Glomerular visceral epithelial cell (primary cell): ENCODE data around the gene ARHGAP24.
"Not testable (repeated sequence)": the region's sequence is repeated elsewhere in the genome, so short reads cannot be mapped to it uniquely, and the experiment has no call there.

Source experiments
- DNase-seq: peaks from one replicate; pipeline ENCODE4 v3.0.0-alpha.2; 2016; ENCODE audit errors: extremely low spot score

The ARHGAP24 gene

DNA sequence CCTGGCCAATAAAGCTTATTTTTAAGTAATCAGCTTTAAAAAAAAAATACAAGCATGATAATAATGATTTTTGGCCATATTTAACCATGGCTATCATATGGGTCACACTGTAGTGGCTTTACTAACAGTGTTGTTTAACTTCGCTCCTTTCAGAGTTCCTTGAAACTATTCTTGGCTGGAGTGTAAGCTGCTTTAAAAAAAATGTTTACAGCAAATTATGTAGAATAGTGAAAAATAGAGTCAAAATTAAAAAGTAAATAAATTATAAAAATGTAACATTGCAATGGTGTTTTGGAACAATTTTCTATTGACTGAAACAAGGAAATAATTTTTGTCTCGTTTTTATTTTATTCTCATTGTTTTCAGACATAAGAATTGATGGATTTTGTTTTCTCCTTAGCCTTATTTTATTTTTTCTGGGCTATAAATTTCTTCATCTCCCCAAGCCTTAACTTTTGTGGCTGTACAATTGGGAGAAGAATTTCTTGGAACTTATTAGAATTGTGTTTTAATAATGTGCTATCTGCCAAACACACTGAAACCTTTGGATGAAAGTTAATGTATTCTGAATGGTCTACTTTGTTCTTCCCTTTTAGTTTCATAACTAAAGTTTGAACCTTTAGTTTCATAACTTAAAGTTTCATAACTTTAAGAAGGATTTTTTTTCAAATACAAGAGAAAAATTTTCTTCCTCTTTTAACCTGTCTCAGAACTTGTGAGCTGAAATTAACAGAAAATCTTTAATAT is 182.0 kb downstream of the ARHGAP24 start:
- no peak for DNase-seq

DNA sequence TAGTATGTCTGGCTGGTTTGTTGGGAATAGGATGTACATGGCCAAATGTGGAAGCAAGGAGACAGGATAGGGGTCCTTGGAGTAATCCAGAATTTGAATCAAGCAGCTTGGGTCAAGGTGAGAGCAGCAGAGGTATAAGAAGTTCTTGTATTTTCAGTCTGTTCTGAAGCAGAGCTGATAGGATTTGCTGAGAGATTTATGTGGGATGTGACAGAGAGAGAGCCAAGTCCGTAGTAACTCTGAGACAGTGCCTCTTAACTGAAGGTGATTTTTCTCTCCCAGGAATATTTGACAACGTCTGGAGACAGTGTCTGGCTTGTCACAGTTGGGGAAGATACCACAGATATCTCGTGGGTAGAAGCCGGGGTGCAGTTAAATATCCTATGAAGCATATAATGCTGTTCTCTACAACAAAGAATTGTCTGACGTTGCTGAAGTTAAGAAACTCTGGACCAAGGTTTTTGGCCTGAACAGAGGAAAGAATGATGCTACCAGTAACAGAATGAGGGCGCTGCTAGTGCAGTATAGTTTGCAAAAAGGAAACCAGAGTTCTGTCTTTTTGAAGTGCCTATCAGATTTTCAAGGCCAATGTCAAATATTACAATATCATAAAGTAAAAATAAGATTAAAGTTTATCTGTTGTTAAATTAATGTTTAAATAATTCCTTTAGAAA is 184.0 kb downstream of the ARHGAP24 start:
- DNase-seq = no peak

DNA sequence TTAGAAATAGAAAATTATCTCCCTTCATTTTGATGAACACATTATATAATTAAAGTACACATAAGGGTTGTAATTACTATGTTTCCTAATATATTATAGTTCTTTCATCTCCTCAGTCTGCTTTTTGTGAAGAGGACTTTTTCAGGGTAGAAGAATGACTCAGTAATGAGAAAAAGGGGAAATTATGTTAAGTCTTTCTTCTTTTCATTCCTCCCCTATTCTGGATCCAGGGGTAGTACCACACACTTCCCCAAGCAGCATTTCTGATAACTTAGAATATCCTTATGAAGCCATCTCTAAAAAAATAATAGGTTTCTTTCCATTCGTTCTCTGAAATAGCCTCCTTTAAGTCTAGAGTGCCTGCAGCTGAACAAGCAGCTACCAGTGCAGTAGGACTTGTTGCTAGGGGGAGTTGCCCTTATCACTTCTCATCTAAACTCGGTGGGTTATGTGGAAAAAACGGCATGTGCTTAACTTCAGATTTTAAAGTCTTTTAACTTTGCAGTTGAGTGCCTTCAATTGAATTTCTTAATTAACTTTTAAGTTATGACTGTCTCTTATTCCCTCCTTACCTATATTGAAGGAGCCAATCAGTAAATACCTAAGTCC is 184.8 kb downstream of the ARHGAP24 start:
- no peak for DNase-seq

- not testable (repeated sequence) for DNase-seq
These were observed 191.7 kb downstream of the ARHGAP24 start for GRCh38 chr4:85666625-85667024.

- no peak for DNase-seq
These were observed 194.3 kb downstream of the ARHGAP24 start for GRCh38 chr4:85669204-85669603.

DNA sequence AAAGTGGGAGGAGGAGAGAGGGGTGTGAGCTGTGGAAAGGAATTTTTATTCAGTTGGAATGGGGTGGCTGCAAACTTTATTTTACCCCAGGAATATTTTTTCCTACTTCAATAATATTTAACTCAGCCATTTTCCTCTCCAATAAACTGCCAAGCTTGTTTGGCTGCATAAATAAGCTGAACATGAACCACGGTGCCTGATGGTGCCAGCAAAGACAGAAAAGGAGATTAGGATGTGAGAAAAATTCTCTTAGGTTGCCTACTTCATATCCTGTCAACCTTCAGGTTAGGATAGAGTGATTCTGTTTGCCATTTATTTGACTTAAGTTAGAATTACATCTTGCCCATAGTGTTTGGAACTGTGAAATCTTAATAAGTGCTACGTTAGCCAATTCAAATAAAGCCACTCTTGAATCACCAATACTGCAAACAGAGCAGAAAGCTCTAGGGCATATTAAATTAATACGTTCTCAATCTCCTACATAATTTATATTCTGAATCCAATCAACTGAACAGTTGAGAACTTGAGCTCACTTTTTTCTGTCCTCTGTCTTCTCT is 195.1 kb downstream of the ARHGAP24 start:
- no peak for DNase-seq

DNA sequence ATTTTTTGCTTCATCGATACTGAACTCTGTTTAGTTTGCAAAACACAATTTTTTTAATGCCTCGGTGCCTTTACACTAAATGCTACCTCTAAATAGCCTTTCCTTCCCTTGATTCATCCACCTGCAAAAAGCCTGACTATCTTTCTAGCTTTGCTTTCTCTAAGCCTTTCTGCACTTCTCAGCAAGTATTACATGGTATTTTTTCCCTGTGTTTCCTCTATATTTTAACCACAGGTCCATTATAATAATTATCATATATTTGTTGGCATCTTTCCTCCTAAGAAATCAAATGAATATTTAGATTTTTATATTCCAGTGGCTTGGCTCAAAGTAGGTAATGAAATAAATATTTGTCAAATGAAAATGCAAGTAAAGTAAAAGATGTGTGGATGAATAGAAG is 196.2 kb downstream of the ARHGAP24 start:
- no peak for DNase-seq

GRCh38 chr4:85672116-85672515 is 197.2 kb downstream of the ARHGAP24 start:
- DNase-seq = no peak

DNA sequence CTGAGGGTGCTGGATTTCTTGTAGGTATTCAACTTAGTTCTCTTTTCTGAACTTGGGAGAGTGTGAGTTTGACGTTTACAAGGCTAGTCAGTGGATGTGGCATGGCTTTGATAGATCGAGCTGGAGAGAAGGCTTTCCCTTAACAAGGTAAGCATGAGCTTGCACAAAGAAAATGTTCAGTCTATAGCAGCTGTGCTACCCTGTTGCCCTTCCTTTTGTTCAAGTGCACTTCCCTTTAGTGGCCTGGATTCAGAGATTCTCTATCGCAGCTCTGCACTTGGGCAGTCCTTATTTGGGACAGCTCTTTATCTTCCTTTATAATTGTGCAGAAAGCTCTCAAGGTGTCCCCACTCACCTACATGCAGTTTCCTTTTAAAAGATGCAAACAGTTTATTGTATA is 198.0 kb downstream of the ARHGAP24 start:
- DNase-seq = no peak

DNA sequence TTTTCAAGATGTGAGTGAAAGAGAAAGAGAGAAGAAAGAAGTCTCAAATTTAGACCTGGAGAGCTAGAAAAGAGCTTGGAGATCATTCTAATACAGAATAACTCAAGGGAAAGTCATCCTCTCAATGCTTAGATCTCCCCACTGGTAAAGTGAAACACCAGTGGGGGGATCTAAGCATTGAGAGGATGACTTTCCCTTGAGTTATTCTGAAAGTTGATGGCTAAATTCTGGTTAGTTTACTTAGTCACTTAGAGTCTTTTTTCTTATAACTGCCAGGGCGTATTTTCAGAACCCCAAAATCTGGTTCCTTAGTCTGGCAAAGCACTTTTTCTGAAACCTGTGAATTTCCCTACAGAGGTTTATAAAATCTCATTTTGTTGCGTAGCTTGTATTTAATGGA is 198.6 kb downstream of the ARHGAP24 start:
- DNase-seq = no peak

DNA sequence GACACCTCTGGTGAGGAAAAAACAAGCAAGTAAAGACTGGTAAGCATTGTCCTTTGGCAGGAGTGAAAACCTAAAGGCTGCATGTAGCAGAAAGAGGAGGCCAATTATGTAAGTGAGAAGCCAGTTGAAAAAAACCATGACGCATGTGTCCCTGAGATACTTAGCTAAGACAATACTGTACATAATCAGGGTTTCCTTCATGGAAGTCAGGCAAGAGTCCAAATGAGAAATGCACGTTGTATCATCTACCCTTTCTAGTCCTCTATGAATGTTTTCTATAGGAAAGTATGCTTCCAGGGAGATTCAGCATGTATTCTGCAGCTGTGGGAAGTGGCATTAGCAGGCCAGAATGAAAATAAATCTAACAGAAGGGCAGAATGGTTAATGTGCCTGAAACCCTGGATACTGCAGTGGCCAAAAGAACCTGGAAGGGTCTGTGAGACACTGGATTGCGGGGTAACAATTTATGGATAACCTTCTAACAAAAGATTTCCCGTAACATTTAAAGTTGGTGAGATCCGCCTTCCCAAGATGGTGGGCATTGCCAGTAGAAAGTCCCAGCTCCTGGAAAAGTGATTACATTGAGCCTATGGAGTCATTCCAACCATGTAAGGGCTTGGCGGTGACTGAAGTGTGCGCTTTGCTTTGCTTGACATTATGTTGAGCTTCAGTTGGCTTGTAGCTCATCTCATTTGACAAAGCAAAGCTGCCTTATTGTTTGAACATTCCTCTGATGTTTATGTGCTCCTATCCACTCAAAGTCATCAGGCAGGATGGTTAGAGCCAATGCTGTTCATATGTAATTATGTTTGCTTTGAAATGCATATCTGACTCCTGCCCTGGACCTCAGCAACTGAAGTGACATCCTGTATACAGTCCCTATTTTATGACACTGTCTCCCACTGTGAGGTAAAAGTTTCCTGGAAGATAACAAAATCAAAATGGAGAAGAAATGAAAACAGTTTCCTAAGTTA is 200.4 kb downstream of the ARHGAP24 start:
- no peak for DNase-seq

GRCh38 chr4:85676050-85676425 is 201.1 kb downstream of the ARHGAP24 start:
- no peak for DNase-seq

DNA sequence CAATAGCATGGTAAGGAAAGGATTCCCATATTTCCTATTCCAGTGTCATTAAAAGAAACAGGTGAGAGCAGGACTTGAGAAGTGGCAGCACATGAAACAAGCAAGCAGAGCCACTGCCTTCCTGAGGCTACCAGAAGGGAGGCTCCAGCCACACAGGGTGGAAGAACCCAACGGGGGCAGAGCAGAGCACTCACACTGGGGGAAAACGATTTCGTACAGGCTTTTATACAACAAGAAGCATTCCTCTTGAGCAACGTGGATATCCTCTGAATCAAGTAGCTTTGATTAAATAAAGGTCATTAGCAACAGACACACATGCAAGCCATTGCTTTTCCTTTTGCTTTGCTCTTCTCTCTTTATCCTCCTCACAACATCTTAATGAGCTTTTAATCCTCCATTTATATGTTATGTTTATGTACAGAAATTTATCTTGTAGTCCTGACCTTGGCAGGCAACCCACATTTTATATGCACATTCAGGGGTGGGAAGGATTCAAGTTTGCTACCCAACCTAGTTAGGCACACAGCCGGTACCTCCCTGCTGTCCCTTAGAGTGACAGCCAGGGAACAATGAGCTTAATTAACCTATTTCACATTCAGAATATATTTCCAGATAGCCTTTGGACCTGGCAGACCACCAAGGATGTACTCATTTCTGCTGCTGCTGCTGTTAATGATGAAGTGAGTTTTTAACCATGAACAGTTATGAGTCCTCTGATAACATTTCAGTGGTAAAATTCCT is 202.1 kb downstream of the ARHGAP24 start:
- DNase-seq = no peak

DNA sequence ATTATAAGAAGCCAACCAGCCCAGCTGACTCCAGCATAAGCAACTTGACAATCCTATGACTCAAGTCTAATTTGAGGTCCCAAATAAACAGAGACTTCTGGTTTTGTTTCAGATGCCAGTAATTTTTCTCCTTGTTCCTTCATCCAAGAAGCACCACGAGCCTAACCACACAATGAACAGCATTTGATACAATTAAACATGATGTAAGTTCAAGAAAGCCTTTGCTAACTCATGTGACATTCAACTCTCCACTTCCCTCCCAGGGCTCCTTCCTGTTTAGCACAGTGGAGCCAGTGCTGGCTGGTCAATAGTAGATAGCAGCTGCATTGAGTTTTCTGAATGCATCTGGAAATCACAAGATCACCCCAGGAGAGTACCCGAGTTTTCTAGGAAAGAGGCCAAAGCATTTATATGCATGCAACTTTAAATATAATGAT is 206.3 kb downstream of the ARHGAP24 start:
- peak; percentile 3 for DNase-seq

DNA sequence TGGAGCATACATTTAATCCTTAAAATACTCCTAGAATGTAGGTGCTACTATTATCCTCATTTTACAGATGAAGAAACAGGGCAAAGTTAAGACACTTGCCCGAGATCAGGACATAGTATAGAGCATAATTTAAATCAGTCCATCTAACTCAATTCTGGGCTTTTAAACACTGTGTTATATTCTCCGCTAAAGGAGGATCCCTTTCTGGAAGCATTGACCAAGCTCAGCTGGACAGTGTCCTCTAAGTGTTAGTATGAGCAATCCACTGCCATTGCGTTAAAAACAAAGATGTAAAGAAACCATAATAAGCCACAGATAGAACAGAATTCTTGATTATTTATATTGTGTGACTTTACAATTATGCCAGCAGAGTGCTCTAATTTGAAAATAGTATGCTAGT is 207.0 kb downstream of the ARHGAP24 start:
- DNase-seq = no peak

DNA sequence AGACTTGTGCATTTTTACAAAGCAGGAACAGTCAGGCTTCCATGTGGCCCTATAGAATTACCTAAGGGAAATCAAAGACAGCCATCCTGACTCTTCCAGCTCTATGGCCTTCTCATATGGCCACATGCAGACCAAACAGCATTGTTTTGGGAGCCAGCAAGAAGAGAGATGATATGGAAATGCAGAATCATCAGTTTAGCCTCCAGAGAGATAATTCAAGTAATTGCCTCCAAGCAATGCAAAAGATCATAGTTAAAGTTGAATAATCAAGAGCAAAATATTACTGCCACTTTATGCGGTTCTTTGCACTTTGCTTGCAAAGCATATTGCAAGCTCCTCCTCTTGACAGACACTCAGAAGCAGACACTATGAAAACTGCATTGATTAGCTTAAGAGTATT is 207.4 kb downstream of the ARHGAP24 start:
- DNase-seq = no peak

DNA sequence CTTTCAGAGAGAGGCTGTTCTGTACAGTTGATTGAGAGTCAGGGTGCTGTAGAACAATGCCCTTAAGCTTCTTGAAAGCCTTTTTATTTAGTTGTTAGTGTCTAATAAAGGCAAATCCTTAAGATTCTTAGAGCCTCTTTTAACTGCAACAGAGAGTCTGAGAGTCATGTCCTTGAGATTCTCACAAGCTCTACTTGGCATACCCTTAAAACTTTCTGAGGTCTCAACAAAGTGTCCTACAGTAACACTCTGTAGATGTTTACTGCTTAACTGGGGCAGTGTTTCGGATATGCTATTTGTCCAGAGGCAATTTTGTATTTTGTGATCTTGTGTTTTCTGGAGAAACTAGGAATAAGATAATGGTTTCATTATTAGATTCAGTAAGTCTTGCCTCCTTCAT is 209.7 kb downstream of the ARHGAP24 start:
- no peak for DNase-seq

- no peak for DNase-seq
These were observed 211.4 kb downstream of the ARHGAP24 start for GRCh38 chr4:85686398-85686797.

DNA sequence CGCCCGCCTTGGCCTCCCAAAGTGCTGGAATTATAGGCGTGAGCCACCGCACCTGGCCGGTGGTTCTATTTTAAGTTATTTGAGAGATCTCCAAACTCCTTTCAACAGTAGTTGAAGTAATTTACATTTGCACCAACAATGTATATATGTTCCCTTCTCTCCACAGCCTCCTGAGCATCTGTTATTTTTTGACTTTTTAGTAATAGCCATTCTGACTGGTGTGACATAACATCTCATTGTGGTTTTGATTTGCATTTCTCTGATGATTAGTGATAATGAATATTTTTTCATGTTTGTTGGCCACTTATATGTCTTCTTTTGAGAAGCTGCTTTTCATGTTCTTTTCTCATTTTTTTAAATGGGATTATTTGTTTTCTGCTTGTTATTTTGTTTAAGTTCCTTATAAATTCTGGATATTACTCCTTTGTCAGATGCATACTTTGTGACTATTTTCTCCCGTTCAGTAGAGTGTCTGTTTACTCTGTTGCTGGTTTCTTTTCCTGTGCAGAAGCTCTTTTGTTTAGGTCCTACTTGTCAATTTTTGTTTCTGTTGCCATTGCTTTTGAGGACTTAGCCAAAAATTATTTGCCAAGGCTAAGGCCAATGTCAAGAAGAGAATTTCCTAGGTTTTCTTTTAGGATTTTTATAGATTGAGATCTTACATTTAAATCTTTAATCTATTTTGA is 213.2 kb downstream of the ARHGAP24 start:
- no peak for DNase-seq

DNA sequence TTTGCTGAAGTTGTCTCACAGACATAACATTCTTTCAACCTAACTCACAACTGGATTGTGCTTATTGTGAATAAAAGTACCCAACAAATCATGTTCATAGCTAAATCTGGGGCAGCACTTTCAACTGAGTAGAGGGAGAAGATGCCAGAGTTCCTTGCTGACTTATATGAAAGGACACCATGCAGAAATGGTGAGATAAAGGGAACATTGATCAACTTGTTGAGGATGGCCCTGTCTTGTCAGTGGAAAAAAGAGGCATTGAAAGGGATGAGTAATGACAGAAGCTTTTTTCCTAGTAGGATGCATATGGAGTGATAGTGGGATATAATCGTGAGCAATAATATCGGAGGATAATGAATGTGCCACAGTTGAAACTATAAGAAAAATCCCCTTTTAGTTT is 221.7 kb downstream of the ARHGAP24 start:
- DNase-seq = no peak
